Skin epidermis (tissue), 12 donors: ENCODE data around the gene QRFP.
"Not testable (repeated sequence)": the region's sequence is repeated elsewhere in the genome, so short reads cannot be mapped to it uniquely, and the experiment has no call there.

Experiments
- H3K27ac ChIP-seq, 21 experiments: fragments of 200-600 bp; sonication (generic) in 11 of 21; one replicate each; pipeline ENCODE4 v1.5.0; 2020; ENCODE audit warnings: mild to moderate bottlenecking in 3 of 21, inconsistent platforms in 2 of 21, moderate library complexity in 2 of 21
- H3K4me3 ChIP-seq, 7 experiments: fragments of 200-600 bp; sonication (generic) in 2 of 7; one replicate each; pipeline ENCODE4 v1.5.0; 2020; ENCODE audit warnings: inconsistent platforms in 2 of 7, mild to moderate bottlenecking in 2 of 7, moderate library complexity in 1 of 7

QRFP gene

DNA sequence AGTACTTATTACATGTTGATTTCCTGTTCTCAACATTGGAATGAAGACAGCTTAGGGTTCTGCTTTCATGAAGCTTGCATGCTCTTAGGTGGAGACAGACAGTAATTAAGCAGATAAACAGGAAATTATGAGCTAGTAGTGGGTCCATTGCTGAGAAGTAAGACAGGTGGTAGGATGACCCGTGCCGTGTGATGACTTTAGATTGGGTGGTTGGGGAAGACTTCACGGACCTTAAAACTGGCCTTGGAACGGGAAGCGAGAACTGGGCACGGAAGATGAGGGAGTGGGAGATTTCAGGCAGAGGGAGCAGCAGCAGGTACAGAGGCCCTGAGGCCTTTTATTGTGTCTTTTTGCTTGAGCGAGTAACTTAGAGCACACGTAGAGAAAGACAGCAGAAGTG lies 34.4 kb downstream of the QRFP start:
- Histone ChIP-seq H3K4me3 (no peak overlapping the region), H3K27ac (no peak overlapping the region)

DNA sequence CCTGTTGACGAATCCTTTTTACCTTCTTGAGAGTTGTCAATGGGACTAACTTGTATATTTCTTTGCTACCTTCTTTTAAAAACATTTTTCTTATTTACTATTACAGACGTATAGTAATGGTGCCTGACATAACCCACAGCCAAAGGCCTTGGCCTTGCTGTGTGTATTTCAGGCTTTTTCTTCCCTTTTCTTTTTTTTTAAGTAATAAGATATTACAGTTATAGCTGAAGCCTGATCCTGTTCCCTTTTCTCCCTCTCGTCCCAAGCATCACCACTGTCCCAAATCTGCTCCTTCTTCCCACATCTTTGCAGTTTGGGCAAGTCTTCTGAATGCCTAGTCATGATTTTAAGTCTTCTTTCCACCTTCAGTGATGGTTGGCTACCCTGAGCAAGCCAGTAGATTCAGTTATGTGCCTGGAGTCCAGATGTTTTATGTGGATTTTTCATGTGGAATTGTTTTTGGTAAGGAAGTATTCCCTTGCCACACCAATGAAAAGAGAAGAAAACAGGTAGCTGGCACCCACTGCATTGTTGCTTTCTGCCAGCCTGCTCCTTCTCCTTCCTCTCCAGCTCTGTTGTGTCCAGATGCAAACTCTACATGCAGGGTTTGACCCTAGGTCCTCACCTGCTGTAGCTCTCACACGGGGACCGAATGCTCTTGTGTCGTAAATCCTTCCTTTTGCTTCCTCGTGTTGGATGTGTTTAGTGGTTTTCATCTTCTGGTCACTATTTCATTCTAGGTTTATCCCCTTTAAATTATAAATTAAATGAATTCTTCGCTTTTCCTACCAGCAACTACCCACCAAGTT lies 35.0 kb downstream of the QRFP start:
- H3K27ac ChIP-seq = peak overlapping the region in 4 of 21 experiments; percentile 19 to 67 (median 22)

DNA sequence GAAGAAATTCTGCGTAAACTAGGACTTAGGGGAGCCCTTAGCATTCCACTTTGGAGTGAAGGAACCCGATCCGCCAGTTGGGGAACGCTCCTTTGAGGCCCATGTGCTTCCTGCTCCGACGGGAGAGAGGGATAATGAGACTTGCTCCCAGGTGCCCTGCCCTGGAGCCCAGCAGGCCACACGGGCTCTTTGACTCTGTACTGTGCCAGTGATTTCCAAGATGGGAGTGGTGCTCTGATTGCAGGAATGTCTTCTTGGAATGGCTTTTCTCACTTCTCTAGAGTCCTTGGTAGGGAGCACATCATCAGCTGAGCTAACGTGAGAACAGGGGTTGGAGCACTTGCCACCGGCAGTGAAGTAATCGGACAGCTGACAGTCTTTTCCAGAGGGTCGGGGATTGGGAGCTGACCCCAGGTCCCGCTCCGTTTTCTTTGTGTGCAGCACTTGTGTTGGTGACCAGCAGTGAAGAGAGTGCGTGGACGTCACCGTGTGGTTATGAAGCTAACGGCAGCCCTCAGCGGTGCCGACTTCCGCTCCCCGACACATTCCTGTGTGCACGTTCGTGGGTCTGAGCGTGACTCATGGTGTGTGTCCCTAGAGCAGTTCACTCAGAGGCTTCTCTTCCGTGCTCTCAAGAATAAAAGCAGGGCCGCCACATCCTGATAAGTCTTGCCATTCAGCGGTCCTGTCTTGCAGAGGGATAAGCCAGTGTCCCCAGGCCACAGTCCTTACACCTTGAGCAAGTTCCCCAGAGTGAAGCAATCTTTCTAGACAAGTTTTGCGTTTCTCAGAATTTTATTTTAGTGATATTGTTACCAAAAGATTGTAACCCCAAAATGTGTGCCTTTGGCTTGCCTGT lies 35.9 kb downstream of the QRFP start:
- no peak overlapping the region for H3K4me3 ChIP-seq
- peak overlapping the region in 7 of 21 experiments; percentile 24 to 67 (median 52) for H3K27ac ChIP-seq

More for the DNA sequence above, 35.0 kb downstream of the QRFP start:
- H3K4me3 ChIP-seq = no peak overlapping the region

DNA sequence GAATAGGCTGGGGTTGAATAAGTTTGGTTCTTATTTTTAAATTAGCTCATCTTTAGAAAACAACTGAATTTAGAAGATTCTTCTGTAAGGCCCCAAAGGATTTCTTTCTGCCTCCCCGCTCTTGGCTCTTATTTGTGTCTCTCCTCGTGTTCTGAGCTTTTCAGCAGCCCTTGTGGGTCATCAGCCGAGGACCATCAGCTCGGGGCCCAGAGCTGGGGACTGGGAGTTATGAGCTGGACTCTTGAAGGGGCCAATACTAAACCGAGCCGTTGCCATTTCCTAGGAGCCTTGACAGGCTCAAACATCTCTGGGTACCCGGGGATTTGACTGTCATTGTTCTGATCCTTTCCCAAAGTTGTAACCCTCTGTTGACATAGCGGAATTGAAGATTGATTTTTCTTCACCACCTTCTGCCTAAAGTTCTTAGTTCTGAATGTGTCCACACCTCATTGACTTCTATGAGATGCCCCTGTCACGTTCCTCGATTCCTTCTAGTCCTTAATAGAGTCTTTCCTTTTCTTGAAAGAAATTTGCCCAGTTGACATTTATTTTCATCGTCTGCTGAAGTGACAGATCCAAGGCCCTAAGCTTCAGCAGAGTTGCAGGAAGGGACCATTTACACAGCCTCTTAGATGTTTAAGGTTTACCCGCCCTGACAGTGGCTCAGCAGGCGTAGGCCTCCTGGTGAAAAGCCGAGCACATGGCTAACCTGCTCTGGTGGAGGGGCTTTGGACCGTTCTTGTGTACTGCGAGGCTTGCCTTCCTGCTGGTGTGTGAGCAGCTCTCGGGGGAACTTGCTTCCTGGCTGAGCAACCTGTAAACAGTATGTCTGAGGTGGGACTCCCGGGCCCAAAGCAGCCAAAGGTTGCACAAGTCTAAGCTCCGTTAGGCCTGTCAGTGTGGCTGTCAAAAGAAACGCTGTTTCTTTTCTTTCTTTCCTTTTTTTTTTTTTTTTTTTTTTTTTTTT lies 37.6 kb downstream of the QRFP start:
- H3K4me3 ChIP-seq = no peak overlapping the region
- peak overlapping the region in 6 of 21 experiments; percentile 17 to 77 (median 67) for H3K27ac ChIP-seq

DNA sequence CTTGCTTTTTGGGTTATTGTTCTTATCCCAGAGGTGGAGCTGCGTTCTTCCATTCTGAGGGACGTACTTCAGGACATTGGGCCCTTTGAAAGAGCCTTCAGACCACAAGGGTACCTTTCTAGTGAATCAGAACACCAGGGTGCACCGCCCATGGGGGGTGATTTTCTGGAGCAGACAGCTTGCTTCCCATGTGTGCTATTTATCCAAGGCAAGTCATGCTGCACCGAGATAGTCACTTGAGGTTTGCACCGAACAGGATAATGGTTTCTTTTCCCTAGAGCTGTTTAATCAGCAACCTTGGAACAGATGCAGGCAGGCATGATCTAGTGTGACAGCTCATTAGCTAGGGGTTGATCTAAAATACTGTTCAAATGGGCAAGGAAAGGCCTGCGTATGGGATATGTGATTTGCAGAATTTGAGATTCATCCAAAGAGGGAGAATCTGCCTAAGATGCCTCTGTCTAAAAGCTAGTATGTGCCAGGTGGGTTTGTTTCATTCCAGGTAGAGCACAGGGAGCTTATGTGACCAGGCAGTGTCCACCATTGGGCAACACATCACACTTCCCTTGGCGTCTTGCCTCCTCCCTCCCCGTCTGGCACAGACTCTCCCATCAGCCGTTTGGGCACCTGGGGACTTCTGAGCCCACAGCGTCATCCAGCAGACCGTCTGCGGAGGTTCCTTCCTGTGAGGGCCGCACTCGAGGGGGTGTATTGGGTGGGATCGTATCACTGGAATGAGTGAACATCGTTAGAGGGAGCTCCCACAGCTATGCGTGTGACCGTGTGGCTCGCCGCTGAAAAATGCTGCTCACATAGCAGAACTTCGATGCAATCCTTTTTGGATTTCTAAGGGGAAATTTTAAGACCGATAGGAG lies 38.5 kb downstream of the QRFP start:
- peak overlapping the region in 6 of 21 experiments; percentile 19 to 77 (median 67) for H3K27ac ChIP-seq

DNA sequence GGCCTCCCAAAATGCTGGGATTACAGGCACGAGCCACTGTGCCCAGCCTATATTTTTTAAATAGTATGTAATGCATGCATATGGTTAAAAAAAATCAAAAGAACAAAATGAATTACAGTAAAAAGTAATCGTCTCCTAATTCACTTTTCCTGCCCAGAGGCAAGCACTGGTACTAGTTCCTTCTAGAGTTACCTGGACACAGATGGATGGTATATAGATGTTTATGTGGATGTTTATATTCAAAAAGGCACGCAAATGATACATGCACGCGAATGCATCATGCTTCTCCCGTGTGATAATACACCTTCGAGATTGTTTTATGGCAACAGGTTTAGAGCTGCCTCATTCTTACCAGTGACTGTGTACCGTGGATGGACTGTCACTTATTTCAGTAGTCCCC lies 40.1 kb downstream of the QRFP start:
- Histone ChIP-seq H3K27ac (no peak overlapping the region), H3K4me3 (no peak overlapping the region)

More for the DNA sequence above, 38.5 kb downstream of the QRFP start:
- no peak overlapping the region for H3K4me3 ChIP-seq

DNA sequence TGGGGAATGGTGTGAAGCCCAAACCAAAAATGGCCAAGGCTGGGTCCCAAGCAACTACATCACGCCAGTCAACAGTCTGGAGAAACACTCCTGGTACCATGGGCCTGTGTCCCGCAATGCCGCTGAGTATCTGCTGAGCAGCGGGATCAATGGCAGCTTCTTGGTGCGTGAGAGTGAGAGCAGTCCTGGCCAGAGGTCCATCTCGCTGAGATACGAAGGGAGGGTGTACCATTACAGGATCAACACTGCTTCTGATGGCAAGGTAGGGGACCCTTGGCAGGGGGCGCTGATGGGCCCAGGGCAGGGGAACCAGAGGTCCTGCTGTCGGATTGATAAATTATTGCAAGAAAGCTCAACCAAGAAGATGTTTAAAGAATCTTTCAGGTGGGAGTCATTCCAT lies 41.8 kb downstream of the QRFP start:
- Histone ChIP-seq H3K4me3 (no peak overlapping the region), H3K27ac (no peak overlapping the region)

- H3K4me3 ChIP-seq = no peak overlapping the region
- H3K27ac ChIP-seq = no peak overlapping the region
Observed at GRCh38 chr9:130854092-130854491, 42.5 kb downstream of the QRFP start.

GRCh38 chr9:130852801-130853200 lies 43.8 kb downstream of the QRFP start:
- Histone ChIP-seq H3K4me3 (no peak overlapping the region), H3K27ac (no peak overlapping the region)

DNA sequence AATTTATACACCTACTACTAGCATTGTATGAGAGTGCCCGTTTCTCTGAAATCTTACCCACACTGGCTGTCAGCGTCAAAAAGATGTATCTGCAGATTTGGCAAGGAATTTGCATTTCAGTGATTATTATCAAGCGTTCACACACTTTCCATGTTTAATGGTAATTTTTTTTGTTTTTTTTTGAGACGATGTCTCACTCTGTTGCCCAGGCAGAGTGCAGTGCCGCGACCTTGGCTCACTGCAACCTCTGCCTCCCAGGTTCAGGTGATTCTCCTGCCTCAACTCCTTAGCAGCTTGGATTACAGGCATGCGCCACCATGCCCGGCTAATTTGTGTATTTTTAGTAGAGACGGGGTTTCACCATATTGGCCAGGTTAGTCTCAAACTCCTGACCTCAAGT lies 47.3 kb downstream of the QRFP start:
- Histone ChIP-seq H3K4me3 (no peak overlapping the region), H3K27ac (peak overlapping the region in 5 of 21 experiments; percentile 9 to 89 (median 21))

DNA sequence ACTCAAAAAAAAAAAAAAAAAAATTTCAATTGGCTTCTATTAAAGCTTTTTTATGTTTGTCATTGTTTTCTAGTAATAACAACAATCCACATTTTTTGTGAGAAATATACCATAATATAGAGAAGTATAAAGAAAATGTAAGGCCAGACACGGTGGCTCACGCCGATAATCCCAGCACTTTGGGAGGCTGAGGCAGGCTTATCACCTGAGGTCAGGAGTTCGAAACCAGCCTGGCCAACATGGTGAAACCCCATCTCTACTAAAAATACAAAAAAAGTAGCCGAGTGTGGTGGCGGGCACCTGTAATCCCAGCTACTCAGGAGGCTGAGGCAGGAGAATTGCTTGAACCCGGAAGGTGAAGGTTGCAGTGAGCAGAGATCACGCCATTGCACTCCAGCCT lies 48.1 kb downstream of the QRFP start:
- H3K4me3 ChIP-seq = not testable (repeated sequence)

DNA sequence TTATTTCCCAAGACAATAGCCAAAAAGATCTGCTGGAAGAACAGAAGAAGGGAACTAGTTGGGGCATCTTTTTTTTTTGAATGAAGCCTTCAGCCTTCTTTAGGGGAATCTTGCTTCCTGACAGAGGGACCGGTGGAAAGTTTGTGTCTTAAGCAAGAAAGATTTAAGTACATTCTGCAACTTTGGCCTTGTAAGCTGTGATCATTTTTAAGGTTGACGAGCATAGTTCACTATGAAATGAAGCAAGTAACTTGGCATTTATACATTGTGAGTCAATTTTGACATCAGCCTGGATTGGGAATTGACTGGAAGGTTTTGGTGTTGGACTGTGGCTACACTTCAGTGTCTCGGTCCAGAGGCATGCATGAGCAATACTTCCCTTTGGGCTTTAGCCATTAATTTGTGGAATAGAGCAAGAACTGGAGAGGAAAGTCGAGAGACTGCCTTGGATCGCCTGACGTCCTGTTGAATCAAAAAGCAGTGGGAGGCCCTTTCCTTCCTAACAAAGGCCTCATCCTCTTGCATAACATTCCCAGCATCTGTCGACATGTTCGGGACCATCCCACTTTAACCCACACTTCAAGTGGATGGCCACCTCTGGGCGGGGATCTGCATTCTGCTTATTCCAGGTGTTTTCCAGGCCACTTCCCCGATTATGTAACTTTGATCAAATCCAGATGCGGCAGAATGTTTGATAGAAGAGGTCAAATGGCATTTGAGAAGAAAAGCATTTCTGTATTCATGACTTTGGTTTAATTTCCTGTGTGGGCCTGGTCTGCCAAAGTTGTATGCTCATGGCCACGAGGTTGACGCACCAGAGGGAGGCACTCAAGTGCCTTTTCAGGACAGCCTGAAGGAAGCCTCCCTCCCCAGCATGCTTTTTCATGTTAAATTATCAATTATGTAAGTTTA lies 49.0 kb downstream of the QRFP start:
- H3K27ac ChIP-seq = peak overlapping the region in 19 of 21 experiments; percentile 36 to 90 (median 80)
- H3K4me3 ChIP-seq = no peak overlapping the region

More for the DNA sequence above, 48.1 kb downstream of the QRFP start:
- H3K27ac ChIP-seq = peak overlapping the region in 16 of 21 experiments; percentile 4 to 90 (median 80)

GRCh38 chr9:130846487-130847305 lies 49.9 kb downstream of the QRFP start:
- Histone ChIP-seq H3K27ac (peak overlapping the region in 19 of 21 experiments; percentile 36 to 90 (median 80)), H3K4me3 (no peak overlapping the region)

DNA sequence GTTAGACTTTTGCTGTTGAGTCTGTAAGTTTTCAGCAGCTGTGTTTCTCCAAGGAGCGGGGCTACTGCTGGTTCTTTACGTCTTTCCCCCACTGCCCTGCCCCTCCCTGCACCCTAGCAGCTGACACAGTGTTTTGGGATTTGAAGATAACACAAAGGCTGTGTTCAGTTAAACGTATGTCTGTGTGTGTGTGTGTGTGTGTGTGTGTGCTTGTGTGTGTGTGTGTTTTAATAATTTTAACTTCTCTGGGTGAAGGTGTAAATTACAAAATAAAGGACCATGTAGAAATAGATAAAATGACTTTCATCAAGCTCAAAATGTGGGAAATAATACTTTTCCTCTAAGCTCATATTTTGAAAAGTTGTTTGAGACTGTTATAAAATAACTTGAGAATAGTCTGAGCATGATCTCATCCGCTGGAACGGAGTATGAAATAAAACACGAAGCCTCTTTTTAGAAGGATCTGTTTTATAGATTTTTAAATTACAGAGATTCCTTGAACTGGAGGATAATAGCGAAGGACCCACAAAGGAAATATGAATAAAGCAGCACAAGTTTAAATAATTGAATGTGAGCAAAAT lies 50.6 kb downstream of the QRFP start:
- Histone ChIP-seq H3K4me3 (no peak overlapping the region), H3K27ac (peak overlapping the region in 18 of 21 experiments; percentile 41 to 90 (median 80))

GRCh38 chr9:130845254-130845653 lies 51.4 kb downstream of the QRFP start:
- Histone ChIP-seq H3K27ac (peak overlapping the region in 10 of 21 experiments; percentile 11 to 90 (median 68)), H3K4me3 (no peak overlapping the region)

GRCh38 chr9:130844044-130844451 lies 52.6 kb downstream of the QRFP start:
- H3K27ac ChIP-seq = peak overlapping the region in 11 of 21 experiments; percentile 14 to 90 (median 35)
- no peak overlapping the region for H3K4me3 ChIP-seq
